Activated naive CD4-positive, alpha-beta T cell (primary cell): ENCODE measurements around the gene KLHL7.
"Not testable (repeated sequence)": the region's sequence is repeated elsewhere in the genome, so short reads cannot be mapped to it uniquely, and the experiment has no call there.

Experiments
- DNase-seq, 4 experiments: peaks; one replicate each; lab custom pipeline; 2025; lab: John Stamatoyannopoulos, UW

KLHL7 gene

GRCh38 chr7:23175938-23176337 lies 70.4 kb downstream of the KLHL7 start:
- DNase-seq = no peak

- peak; percentile 85 to 90 (median 88) for DNase-seq
Measured at GRCh38 chr7:23181684-23182553, 76.3 kb downstream of the KLHL7 start, which contains the start of gene NUP42. NUP42 (plus strand) TSS chr7:23182048; CDS start chr7:23182086, 38 bp downstream.

GRCh38 chr7:23183279-23184012 lies 77.9 kb downstream of the KLHL7 start:
- DNase-seq = no peak

- no peak for DNase-seq
Measured at GRCh38 chr7:23184291-23184690, 78.7 kb downstream of the KLHL7 start.

- DNase-seq = no peak
Measured at GRCh38 chr7:23184709-23185359, 79.2 kb downstream of the KLHL7 start.

- DNase-seq = no peak
Measured at GRCh38 chr7:23185980-23186379, 80.4 kb downstream of the KLHL7 start.

- DNase-seq = no peak
Measured at GRCh38 chr7:23191022-23191421, 85.4 kb downstream of the KLHL7 start.

GRCh38 chr7:23193650-23194227 lies 88.2 kb downstream of the KLHL7 start:
- not testable (repeated sequence) for DNase-seq

GRCh38 chr7:23196306-23196705 lies 90.7 kb downstream of the KLHL7 start:
- no peak for DNase-seq

- DNase-seq = not testable (repeated sequence)
Measured at GRCh38 chr7:23197745-23198144, 92.2 kb downstream of the KLHL7 start.

- no peak for DNase-seq
Measured at GRCh38 chr7:23200331-23200730, 94.7 kb downstream of the KLHL7 start.

- DNase-seq = no peak
Measured at GRCh38 chr7:23204241-23204640, 98.7 kb downstream of the KLHL7 start.

GRCh38 chr7:23205577-23205908 lies 100.0 kb downstream of the KLHL7 start:
- DNase-seq = no peak

GRCh38 chr7:23205909-23206767 lies 100.6 kb downstream of the KLHL7 start:
- peak in 1 of 4 experiments; percentile 4 for DNase-seq

- no peak for DNase-seq
Measured at GRCh38 chr7:23207021-23207420, 101.4 kb downstream of the KLHL7 start.

GRCh38 chr7:23207884-23208283 lies 102.3 kb downstream of the KLHL7 start:
- DNase-seq = no peak

- DNase-seq = no peak
Measured at GRCh38 chr7:23208316-23208715, 102.7 kb downstream of the KLHL7 start.

GRCh38 chr7:23210506-23210905 lies 104.9 kb downstream of the KLHL7 start:
- DNase-seq = no peak

GRCh38 chr7:23211589-23211988 lies 106.0 kb downstream of the KLHL7 start:
- no peak for DNase-seq

GRCh38 chr7:23212395-23212794 lies 106.8 kb downstream of the KLHL7 start:
- no peak for DNase-seq

- no peak for DNase-seq
Measured at GRCh38 chr7:23212841-23213240, 107.3 kb downstream of the KLHL7 start.
